ENCODE results near the gene RSPH3. TPM values are rescaled to one million over a fixed set of nuclear protein-coding genes. Genes with fewer than 3 reads are reported as not detected.

RSPH3 gene
- total and polyA plus RNA-seq, 10 of the 15 experiments (the other 5 are each of a cell fraction or from before 2014, with no cell fraction given), result 0.40 to 3.5 (median 1.4) TPM

- Histone ChIP-seq H3K27me3 (replicated peaks in 1 of 2; ENCODE audit: control insufficient read depth in 2 of 2, insufficient read depth in 2 of 2, low read length in 1 of 2) (no peaks in the 10 kb centered on the region), H3K27ac (ENCODE audit: control insufficient read depth, insufficient read depth) (no peak overlapping the region), H3K79me2 (ENCODE audit: control insufficient read depth, insufficient read depth, low read length) (no peaks in the 10 kb centered on the region), H3K36me3 (ENCODE audit: control insufficient read depth in 2 of 2, insufficient read depth in 2 of 2, low read length in 1 of 2) (no peaks in the 10 kb centered on the region), H3K4me1 (ENCODE audit: control insufficient read depth, insufficient read depth, low read length) (no peaks in the 10 kb centered on the region; the same call in 1 of the 2 replicates), H3K9ac (ENCODE audit: control insufficient read depth, insufficient read depth, low read length) (no peak overlapping the region), H2AFZ (ENCODE audit: control insufficient read depth, low read depth, low read length) (no peak overlapping the region), H3K9me3 (replicated peaks; ENCODE audit: control insufficient read depth, insufficient read depth, low read length) (no peaks in the 10 kb centered on the region), H4K20me1 (ENCODE audit: control insufficient read depth, insufficient read depth) (no peaks in the 10 kb centered on the region), H3K4me2 (ENCODE audit: control insufficient read depth, insufficient read depth) (no peak overlapping the region), H3K4me3 (no peak overlapping the region)
- intact Hi-C loops (cut with micrococcal nuclease; ENCODE audit: unreplicated experiment), result no loop called here
- no TSS peak for BruUV-seq (replicated peaks)
- in situ Hi-C loops (cut with MboI), result loop anchor here (5.0 to 25.0 kb wide), 2 partner anchors 128 to 458 kb away; no protein-coding TSS in a partner anchor
- SMC1A ChIA-PET (ENCODE audit: uncharacterized antibody, unreplicated experiment), result interaction anchor here (1.3 to 15.8 kb wide), 4 partner anchors 14 to 130 kb away, joined by 4 to 517 read pairs (median 156); no protein-coding TSS in a partner anchor
- TF ChIP-seq YBX1 (IDR thresholded peaks at IDR 0.05) (no peak), CEBPZ (IDR thresholded peaks at IDR 0.05; ENCODE audit: low read depth, low read length) (no peak), ZNF274 (IDR thresholded peaks at IDR 0.05; ENCODE audit: insufficient read depth, insufficient read length) (no peak), YY1 (IDR thresholded peaks at IDR 0.05; ENCODE audit: low read depth, low read length) (no peak), TCF7 (IDR thresholded peaks at IDR 0.05; ENCODE audit: borderline replicate concordance) (no peak), CBX5 (IDR thresholded peaks at IDR 0.05; ENCODE audit: low read depth) (no peak), RFX5 (IDR thresholded peaks at IDR 0.05; ENCODE audit: low read depth, low read length) (no peak), RELA (IDR thresholded peaks at IDR 0.05; ENCODE audit: borderline replicate concordance, partially characterized antibody) (no peak), MTA2 (IDR thresholded peaks at IDR 0.05; ENCODE audit: low read depth) (no peak)
- TF ChIP-seq, protein P1, sequence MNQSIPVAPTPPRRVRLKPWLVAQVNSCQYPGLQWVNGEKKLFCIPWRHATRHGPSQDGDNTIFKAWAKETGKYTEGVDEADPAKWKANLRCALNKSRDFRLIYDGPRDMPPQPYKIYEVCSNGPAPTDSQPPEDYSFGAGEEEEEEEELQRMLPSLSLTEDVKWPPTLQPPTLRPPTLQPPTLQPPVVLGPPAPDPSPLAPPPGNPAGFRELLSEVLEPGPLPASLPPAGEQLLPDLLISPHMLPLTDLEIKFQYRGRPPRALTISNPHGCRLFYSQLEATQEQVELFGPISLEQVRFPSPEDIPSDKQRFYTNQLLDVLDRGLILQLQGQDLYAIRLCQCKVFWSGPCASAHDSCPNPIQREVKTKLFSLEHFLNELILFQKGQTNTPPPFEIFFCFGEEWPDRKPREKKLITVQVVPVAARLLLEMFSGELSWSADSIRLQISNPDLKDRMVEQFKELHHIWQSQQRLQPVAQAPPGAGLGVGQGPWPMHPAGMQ (IDR thresholded peaks at IDR 0.05; ENCODE audit: borderline replicate concordance), result no peak
- TF ChIP-seq, protein P2, sequence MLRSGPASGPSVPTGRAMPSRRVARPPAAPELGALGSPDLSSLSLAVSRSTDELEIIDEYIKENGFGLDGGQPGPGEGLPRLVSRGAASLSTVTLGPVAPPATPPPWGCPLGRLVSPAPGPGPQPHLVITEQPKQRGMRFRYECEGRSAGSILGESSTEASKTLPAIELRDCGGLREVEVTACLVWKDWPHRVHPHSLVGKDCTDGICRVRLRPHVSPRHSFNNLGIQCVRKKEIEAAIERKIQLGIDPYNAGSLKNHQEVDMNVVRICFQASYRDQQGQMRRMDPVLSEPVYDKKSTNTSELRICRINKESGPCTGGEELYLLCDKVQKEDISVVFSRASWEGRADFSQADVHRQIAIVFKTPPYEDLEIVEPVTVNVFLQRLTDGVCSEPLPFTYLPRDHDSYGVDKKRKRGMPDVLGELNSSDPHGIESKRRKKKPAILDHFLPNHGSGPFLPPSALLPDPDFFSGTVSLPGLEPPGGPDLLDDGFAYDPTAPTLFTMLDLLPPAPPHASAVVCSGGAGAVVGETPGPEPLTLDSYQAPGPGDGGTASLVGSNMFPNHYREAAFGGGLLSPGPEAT (IDR thresholded peaks at IDR 0.05; ENCODE audit: low read depth), result no peak
- 78% methylated on average over 3 of the region's 3 CpGs for WGBS (ENCODE audit: insufficient coverage, insufficient replicate concordance, low lambda C conversion rate, missing lambda C conversion rate)
- POLR2A ChIA-PET, result interaction anchor here (1.5 kb wide), 1 partner anchor 41 kb away, joined by 3 read pairs; the partner anchor contains the start of gene TAGAP
- FAIRE-seq, result no peak
- no peak for DNase-seq (ENCODE audit: low read depth, low spot score)
- ATAC-seq, result no peak
- RAD21 ChIA-PET (ENCODE audit: unreplicated experiment), result interaction anchor here (0.6 to 10.2 kb wide), 2 partner anchors 130 to 302 kb away, joined by 3 to 233 read pairs; no protein-coding TSS in a partner anchor
- CTCF ChIA-PET, result interaction anchor here (1.0 to 14.0 kb wide), 6 partner anchors 13 to 138 kb away, joined by 3 to 631 read pairs (median 4); no protein-coding TSS in a partner anchor
These were observed 4.6 kb upstream of the RSPH3 start for GRCh38 chr6:159004592-159004991.

Measured in GM12878 (cell line).